ENCODE data around the gene LTO1.

LTO1 gene

GRCh38 chr11:69660001-69660500 lies 15.1 kb downstream of the LTO1 start:
- peaks cover 28 to 70% (median 41%) of the 10 kb centered on the region in 11 experiments; a peak in 20 of 22 replicates for H4K20me1 ChIP-seq
- H3K4me3 ChIP-seq = no peak overlapping the region
- peaks cover 6 to 28% (median 13%) of the 10 kb centered on the region in 11 experiments; a peak in 20 of 22 replicates for H3K36me3 ChIP-seq
- no peak overlapping the region for H3K4me2 ChIP-seq
- no peaks in the 10 kb centered on the region for H3K9me3 ChIP-seq (replicated peaks in 1 of 11)
- H3K27ac ChIP-seq = no peak overlapping the region
- peaks cover 16 to 43% (median 39%) of the 10 kb centered on the region in 10 experiments for H3K4me1 ChIP-seq
- no peak overlapping the region for H3K9ac ChIP-seq
- TF ChIP-seq Cebpa-rat (IDR thresholded peaks at IDR 0.05) = no peak
- no peaks in the 10 kb centered on the region for H3K27me3 ChIP-seq

GRCh38 chr11:69659591-69659990 lies 15.6 kb downstream of the LTO1 start:
- Histone ChIP-seq H3K36me3 (peaks cover 5 to 24% (median 11%) of the 10 kb centered on the region in 11 experiments; a peak in 18 of 22 replicates), H4K20me1 (peaks cover 24 to 70% (median 36%) of the 10 kb centered on the region in 11 experiments; a peak in 20 of 22 replicates), H3K27me3 (no peaks in the 10 kb centered on the region), H3K4me3 (no peak overlapping the region), H3K9ac (no peak overlapping the region), H3K4me1 (peaks cover 16 to 41% (median 35%) of the 10 kb centered on the region in 10 experiments), H3K27ac (no peak overlapping the region), H3K9me3 (replicated peaks in 1 of 11) (no peaks in the 10 kb centered on the region), H3K4me2 (no peak overlapping the region)
- no peak for TF ChIP-seq Cebpa-rat (IDR thresholded peaks at IDR 0.05)

- Histone ChIP-seq H3K4me1 (peaks cover 16 to 35% (median 27%) of the 10 kb centered on the region in 10 experiments), H4K20me1 (peaks cover 16 to 64% (median 28%) of the 10 kb centered on the region in 11 experiments; a peak in 19 of 22 replicates), H3K9ac (no peak overlapping the region), H3K4me2 (no peak overlapping the region), H3K9me3 (replicated peaks in 1 of 11) (no peaks in the 10 kb centered on the region), H3K4me3 (no peak overlapping the region), H3K36me3 (peaks cover 0 to 16% (median 4%) of the 10 kb centered on the region in 11 experiments; a peak in 10 of 22 replicates), H3K27ac (no peak overlapping the region), H3K27me3 (no peaks in the 10 kb centered on the region)
- no peak for TF ChIP-seq Cebpa-rat (IDR thresholded peaks at IDR 0.05)
Measured at GRCh38 chr11:69658626-69659450, 16.3 kb downstream of the LTO1 start.

GRCh38 chr11:69657911-69658625 lies 17.1 kb downstream of the LTO1 start:
- no peaks in the 10 kb centered on the region for H3K27me3 ChIP-seq
- H3K27ac ChIP-seq = no peak overlapping the region
- H3K36me3 ChIP-seq = peaks cover 0 to 9% (median 0%) of the 10 kb centered on the region in 11 experiments; a peak in 5 of 22 replicates
- H3K4me1 ChIP-seq = peaks cover 16 to 27% (median 20%) of the 10 kb centered on the region in 10 experiments
- no peaks in the 10 kb centered on the region for H3K9me3 ChIP-seq (replicated peaks in 1 of 11)
- peaks cover 12 to 56% (median 21%) of the 10 kb centered on the region in 11 experiments; a peak in 19 of 22 replicates for H4K20me1 ChIP-seq
- H3K4me2 ChIP-seq = no peak overlapping the region
- TF ChIP-seq Cebpa-rat (IDR thresholded peaks at IDR 0.05) = no peak
- H3K4me3 ChIP-seq = no peak overlapping the region
- H3K9ac ChIP-seq = no peak overlapping the region

GRCh38 chr11:69657456-69657910 lies 17.7 kb downstream of the LTO1 start:
- H3K4me3 ChIP-seq = no peak overlapping the region
- peaks cover 6 to 50% (median 15%) of the 10 kb centered on the region in 11 experiments; a peak in 16 of 22 replicates for H4K20me1 ChIP-seq
- no peaks in the 10 kb centered on the region for H3K27me3 ChIP-seq
- peaks cover 0 to 8% (median 0%) of the 10 kb centered on the region in 11 experiments; a peak in 5 of 22 replicates for H3K36me3 ChIP-seq
- peaks cover 12 to 21% (median 15%) of the 10 kb centered on the region in 10 experiments for H3K4me1 ChIP-seq
- no peaks in the 10 kb centered on the region for H3K9me3 ChIP-seq (replicated peaks in 1 of 11)
- no peak overlapping the region for H3K9ac ChIP-seq
- H3K4me2 ChIP-seq = no peak overlapping the region
- no peak overlapping the region for H3K27ac ChIP-seq
- no peak for TF ChIP-seq Cebpa-rat (IDR thresholded peaks at IDR 0.05)

- peaks cover 5 to 15% (median 8%) of the 10 kb centered on the region in 10 experiments for H3K4me1 ChIP-seq
- H3K36me3 ChIP-seq = peaks cover 0 to 8% (median 0%) of the 10 kb centered on the region in 11 experiments; a peak in 5 of 22 replicates
- H3K27ac ChIP-seq = no peak overlapping the region
- H4K20me1 ChIP-seq = peaks cover 0 to 43% (median 9%) of the 10 kb centered on the region in 11 experiments; a peak in 11 of 22 replicates
- TF ChIP-seq Cebpa-rat (IDR thresholded peaks at IDR 0.05) = no peak
- no peak overlapping the region for H3K9ac ChIP-seq
- H3K27me3 ChIP-seq = no peaks in the 10 kb centered on the region
- no peaks in the 10 kb centered on the region for H3K9me3 ChIP-seq (replicated peaks in 1 of 11)
- H3K4me2 ChIP-seq = no peak overlapping the region
- no peak overlapping the region for H3K4me3 ChIP-seq
Measured at GRCh38 chr11:69656536-69657455, 18.4 kb downstream of the LTO1 start.

- H3K9me3 ChIP-seq (replicated peaks in 1 of 11) = no peaks in the 10 kb centered on the region
- H3K4me3 ChIP-seq = no peak overlapping the region
- TF ChIP-seq Cebpa-rat (IDR thresholded peaks at IDR 0.05) = no peak
- H3K36me3 ChIP-seq = peaks cover 0 to 3% (median 0%) of the 10 kb centered on the region in 11 experiments; a peak in 3 of 22 replicates
- H3K27ac ChIP-seq = no peak overlapping the region
- H4K20me1 ChIP-seq = peaks cover 0 to 33% (median 0%) of the 10 kb centered on the region in 11 experiments; a peak in 7 of 22 replicates
- H3K4me1 ChIP-seq = peaks cover 0 to 7% (median 0%) of the 10 kb centered on the region in 10 experiments; a peak in 3 of 20 replicates
- H3K27me3 ChIP-seq = no peaks in the 10 kb centered on the region
- H3K9ac ChIP-seq = no peak overlapping the region
- no peak overlapping the region for H3K4me2 ChIP-seq
Measured at GRCh38 chr11:69655479-69656428, 19.4 kb downstream of the LTO1 start.

Data from BLaER1 treated with 17β-estradiol and CSF1 and Interleukin-3, amounts not matched to agents 10 nM and 100 nM (cell line).